ENCODE results near the gene ADCY2. TPM values are rescaled to one million over a fixed set of nuclear protein-coding genes. Genes with fewer than 3 reads are reported as not detected.

The ADCY2 gene
- total RNA-seq, 1 donor from 2014 or later, result 1.5 TPM

DNA sequence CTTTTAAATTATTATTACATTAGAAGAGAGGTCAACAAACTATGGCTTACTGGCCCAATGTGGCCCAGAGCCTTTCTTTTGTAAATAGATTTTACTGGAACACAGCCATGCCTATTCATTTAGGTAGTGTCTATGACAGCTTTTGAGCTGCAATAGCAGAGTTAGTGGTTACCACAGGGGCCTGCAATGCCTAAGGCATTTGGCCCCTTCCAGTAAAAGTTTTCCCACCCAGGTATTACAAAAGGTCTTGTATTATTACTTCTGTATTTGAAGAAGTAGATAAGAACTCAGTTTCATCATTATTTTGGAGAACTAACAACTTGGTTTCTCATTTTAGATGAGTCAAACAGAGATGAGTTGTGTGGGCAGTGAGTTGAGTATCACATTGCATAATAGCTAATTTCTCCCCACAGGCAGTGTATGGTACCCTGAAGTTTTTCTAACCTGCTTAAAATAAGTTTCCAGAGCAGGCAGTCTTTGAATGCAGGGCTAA is 482.5 kb downstream of the ADCY2 start:
- peaks cover 6% of the 10 kb centered on the region for H3K27me3 Mint-ChIP-seq (ENCODE audit: unreplicated experiment)
- no peak for DNase-seq (ENCODE audit: low spot score)
- H3K4me1 Mint-ChIP-seq (ENCODE audit: unreplicated experiment), result no peaks in the 10 kb centered on the region
- TF ChIP-seq, protein P1, sequence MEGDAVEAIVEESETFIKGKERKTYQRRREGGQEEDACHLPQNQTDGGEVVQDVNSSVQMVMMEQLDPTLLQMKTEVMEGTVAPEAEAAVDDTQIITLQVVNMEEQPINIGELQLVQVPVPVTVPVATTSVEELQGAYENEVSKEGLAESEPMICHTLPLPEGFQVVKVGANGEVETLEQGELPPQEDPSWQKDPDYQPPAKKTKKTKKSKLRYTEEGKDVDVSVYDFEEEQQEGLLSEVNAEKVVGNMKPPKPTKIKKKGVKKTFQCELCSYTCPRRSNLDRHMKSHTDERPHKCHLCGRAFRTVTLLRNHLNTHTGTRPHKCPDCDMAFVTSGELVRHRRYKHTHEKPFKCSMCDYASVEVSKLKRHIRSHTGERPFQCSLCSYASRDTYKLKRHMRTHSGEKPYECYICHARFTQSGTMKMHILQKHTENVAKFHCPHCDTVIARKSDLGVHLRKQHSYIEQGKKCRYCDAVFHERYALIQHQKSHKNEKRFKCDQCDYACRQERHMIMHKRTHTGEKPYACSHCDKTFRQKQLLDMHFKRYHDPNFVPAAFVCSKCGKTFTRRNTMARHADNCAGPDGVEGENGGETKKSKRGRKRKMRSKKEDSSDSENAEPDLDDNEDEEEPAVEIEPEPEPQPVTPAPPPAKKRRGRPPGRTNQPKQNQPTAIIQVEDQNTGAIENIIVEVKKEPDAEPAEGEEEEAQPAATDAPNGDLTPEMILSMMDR (IDR thresholded peaks at IDR 0.05; ENCODE audit: unreplicated experiment), result no peak
- peaks cover 27% of the 10 kb centered on the region for H3K36me3 Mint-ChIP-seq (ENCODE audit: low read depth, unreplicated experiment)
- no peak overlapping the region for H3K27ac Mint-ChIP-seq (ENCODE audit: unreplicated experiment)
- H3K9me3 Mint-ChIP-seq (ENCODE audit: unreplicated experiment), result no peaks in the 10 kb centered on the region
- H3K4me3 Mint-ChIP-seq (ENCODE audit: unreplicated experiment), result no peak overlapping the region

All from endothelial cell (in vitro differentiated cells).